Measurements from ENCODE around the gene HGF.

The HGF gene

DNA sequence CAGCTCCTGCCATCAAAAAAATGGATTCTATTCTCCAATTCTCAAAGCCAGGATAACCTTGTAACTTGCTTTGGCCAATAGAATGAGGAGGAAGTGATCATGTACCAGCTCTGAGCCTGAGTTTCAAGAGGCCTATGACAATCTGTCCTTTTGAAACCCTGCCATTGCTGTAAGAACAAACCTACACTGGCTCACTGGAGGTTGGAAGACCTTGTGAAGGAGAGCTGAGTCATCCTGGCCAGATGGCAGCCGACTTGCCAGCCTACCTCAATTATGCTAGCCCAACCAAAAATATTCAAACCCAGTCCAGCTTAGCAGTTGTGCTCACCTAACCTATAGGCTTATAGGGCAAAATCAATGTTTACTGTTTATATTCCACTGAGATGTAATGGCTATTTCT, 93.0 kb downstream of the HGF start:
- no peak for DNase-seq

DNA sequence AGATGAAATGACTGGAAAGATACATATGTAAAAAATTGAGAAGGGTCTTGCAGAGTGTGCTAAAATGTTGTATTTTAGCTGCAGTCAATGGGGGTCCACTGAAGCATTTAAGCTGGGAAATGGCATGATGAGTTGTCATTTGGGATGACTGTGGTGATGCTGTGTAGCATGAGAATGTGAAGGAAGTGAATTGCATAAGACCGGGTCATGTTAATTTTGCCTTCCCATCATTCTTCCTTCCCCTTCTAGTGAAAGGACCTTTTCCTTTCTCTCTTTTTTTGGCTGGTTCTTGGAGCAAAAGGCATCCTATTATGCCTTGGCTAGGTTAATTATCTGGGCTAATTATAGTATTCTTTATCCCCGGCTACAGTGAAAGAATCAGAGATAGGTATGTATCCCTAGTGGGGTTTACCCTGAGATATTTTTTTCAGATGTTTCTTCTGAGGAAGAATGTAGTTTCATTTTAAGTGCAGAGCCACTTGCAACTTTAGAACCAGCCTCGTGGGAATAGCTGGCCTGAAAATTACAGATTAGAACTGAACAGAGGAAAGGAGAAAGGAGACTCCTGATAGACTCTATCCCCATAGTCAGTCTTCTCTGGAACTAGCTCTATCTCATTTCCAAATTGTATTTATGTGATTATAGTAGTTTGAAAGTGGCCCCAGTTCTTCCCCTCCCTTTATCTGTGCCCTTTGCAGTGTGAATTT, 93.6 kb downstream of the HGF start:
- no peak for DNase-seq

- DNase-seq = no peak
Measured at GRCh38 chr7:81674431-81674830, 95.4 kb downstream of the HGF start.

DNA sequence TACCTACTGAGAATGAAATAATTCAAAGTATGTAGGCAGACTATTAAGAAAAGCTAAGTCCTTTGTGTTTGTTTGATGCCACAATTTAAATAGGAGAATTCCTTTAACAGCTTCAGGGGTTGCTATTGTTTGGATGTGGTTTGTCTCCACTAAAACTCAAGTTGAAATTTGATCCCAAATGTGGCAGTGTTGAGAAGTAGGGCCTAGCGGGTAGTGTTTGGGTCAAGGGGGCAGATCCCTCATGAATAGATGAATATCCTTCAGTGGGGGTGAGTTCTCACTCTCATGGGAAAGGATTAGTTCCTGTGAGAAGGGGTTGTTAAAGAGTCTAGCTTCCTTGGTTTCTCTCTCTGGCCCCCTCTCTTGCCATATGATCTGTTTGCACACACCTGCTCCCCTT, 97.0 kb downstream of the HGF start:
- DNase-seq = no peak

DNA sequence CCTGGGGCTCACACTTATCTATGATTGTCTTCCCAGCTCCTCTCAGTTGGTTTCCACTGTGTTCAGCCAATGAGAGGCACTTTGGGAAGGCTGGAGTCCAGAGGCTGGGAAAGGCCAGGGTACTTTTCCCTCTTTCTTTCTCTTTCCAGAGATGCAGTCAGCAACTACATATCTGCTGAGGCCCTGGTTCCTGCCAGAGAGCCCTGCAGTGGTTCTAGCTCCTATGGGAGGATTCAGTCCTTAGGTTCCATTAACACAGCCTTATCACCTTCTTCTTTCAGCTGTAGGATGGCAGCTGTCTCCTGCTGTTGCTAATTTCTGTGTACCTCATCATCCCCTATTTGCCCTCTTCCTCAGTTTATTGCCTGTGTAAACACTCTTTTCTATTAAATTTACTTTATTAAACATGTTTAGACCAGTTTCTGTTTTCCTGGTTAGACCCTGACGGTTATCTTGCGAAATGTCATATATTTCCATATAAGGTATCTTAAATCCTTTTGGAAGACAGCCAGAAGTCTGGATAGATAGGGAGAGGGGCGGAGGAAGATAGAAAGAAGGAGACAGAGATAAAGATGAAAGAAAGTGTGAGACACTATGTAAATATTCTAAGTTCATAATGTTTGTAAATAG, 100.3 kb downstream of the HGF start:
- DNase-seq = no peak

- no peak for DNase-seq
Measured at GRCh38 chr7:81666209-81666608, 103.6 kb downstream of the HGF start.

- DNase-seq = no peak
Measured at GRCh38 chr7:81665236-81665635, 104.6 kb downstream of the HGF start.

DNA sequence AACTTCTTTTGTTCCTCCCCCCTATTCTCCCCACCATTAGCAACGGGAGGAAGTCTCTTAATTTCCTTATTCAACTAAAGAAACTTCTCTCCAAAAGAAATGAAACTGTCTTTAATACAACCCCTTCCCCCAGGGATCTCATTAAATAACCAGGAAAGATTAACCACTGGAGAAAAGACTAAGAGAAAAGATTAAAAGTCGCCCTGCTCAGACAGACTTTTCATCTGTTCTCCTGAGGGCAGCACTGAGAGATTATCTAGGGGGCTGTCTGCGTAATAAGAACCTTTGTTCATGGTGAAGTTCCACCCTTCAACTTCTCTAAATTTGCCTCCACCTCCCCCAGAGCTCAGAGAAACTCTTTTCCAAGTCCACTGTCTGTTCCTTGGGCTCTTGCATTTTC, 105.5 kb downstream of the HGF start:
- DNase-seq = no peak

- DNase-seq = no peak
Measured at GRCh38 chr7:81662531-81662930, 107.3 kb downstream of the HGF start.

GRCh38 chr7:81659697-81660395, 110.0 kb downstream of the HGF start:
- no peak for DNase-seq

DNA sequence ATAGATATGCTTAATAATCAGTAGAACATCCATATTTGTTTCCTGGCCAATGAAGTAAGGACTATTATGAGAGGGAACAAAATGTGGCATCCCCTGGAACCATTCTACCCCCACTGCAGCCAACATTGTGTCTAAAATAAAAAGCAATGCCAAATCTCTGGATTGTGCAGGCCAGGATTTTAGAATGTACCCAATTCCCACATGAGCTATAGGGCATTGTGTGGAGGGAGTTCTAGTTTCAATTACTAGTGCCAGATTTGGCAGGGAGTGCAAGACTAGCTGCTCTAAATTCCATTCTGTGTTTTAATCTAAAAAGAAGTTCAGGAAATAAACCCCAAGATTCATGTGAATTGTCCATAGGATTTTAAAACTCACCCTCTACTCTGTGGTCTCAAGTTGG, 112.3 kb downstream of the HGF start:
- no peak for DNase-seq

DNA sequence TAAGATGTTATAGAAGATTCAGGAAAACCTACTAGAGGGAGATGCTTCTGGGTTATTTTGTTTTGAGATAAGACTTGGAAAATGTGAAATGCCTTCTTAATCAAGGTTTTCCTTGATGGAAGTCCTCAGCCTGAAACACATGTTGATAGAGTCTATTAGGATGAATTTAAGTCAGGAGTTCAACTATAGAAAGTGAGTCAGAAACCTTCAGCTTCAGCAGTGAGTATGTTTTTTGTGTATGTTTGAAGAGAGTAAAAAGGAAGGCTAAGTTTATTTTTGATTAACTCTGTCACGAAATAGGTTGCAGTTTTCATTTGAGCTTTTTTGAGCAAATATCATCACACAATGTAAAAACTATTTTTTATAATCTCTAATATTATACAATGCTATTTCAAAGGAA, 114.6 kb downstream of the HGF start:
- DNase-seq = no peak

DNA sequence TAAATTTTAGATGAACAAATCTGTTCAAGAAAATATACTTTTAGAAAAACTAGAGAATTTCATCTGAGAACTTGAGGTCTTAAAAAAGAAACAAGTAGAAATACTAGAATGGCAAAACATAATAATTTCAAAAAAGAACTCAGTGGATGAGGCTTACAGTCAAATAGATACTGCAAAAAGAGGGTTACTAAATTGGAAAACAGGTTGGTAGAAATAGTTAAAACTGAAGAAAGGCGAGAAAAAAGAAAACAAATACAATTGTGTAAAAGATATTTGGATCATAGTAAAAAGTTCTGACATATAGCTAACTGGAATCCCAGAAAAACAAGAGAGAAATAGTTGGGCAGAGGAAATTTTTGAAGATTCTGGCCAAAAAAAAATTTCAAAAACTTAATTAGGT, 117.6 kb downstream of the HGF start:
- no peak for DNase-seq

Measured in stimulated activated CD4-positive, alpha-beta T cell treated with anti-CD3 and anti-CD28 coated beads, Interleukin-2, amount 100 ng/mL, for 48 hours (primary cell).